DMS 273 treated with DMSO at 0.1 percent for 48 hours (cell line): ENCODE data around the gene OR2F2.

ENCODE experiments used
- DNase-seq: peaks from one replicate; lab custom pipeline; 2025; lab: John Stamatoyannopoulos, UW

Gene OR2F2, protein sequence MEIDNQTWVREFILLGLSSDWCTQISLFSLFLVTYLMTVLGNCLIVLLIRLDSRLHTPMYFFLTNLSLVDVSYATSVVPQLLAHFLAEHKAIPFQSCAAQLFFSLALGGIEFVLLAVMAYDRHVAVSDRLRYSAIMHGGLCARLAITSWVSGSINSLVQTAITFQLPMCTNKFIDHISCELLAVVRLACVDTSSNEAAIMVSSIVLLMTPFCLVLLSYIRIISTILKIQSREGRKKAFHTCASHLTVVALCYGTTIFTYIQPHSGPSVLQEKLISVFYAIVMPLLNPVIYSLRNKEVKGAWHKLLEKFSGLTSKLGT

DNA sequence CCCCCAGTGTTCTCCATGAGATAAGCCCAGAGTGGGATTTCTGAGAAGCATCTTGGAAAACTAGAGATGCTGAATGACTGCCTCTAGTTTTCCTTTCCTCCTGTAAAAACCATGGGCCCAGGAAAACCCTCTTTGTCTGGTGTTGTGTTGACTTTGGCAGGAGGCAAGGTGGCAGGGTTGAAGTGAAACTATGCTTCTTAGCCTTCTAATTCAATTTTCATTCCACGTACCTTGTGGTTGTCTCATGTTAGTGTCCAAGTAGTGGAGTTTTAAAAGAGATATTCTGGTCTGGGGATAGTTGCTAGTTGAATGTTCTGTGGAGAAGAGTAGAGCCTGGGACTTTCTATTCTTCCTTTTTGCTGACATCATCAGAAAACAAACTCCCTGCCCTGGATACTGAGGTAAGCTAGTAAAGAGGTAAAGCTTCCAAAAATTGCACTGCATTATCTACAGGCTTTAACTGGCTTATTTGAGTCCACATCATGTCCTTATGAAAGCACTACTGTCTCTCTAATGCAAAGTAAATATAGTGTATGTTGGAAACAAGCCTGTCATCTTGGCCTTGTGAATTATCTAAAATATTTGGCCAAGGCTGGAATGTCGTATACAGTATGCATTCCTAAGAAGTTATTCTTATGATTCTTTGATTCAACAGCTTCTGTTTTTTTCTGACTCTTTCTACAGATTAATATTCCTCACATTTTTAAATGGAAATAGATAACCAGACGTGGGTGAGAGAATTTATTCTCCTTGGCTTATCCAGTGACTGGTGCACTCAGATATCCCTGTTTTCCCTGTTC lies at the start of gene OR2F2:
Gene OR2F2, plus strand, starts transcription at position 708 of the 800 bp plus-strand sequence. Its CDS starts 0 bp downstream, at position 708.
- DNase-seq: no peak

DNA sequence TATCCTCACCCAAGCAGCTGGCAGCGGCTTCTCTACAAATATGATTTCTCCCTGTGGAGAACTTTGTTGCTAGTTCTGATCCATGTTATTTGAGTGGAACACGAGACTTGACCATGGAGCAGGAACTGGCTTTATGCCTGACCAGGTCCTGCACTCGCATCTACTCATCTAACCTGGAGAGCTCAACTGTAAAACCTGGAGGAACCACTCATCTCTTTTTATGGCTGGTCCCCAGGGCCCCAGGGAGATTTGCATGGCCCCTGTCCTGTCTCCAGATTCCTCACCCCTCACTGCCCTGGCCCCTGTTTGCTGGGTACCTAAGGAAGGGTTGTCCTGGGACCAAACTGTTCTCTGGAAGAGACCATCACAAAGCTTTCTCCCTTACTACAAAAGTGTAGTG lies 49.1 kb upstream of the OR2F2 start:
- no peak for DNase-seq

DNA sequence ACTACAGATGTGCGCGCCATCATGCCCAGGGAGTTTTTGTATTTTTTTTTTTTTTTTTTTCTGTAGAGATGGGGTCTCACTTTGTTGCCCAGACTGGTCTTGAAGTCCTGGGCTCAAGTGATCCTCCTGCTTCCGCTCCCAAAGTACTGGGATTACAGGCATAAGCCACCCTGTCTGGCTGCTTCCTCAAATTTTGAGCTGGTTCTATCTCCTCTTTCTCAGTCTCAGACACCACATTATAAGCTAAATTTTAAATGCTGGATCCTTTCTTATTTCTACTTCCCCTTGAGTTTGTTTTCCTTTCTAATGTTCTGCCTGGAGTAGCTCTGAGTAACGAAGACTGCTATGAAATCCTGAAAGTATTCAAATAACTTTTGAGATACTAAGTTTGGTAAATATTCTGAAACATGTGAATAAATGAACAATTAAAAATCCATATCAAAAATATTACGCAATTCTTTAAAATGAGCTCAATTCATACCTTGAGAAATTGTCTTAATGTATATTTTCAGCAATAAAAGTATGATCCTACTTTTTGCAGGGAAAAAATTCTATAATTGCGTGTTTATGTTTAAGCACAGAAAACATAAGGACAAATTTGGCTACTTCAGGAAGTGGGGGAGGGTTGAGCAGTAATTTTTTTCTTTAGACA lies 48.1 kb upstream of the OR2F2 start:
- DNase-seq: no peak

DNA sequence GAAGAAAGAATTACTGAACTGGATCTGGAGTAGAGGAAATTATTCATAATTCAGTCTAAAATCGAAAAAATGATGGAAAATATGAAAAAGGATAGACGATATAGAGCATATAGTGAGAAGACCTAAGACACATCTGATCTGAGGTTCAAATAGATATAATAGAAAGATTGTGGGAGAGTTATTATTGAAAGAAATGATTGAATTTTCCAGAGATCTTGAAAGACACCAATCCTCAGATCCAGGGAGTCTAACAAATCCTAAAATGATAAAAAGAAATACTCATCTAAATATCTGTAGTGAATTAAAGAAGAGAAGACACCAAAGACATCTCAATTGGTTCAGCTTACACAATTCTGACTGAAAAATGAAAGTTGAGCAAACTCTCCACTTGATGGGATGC lies 46.0 kb upstream of the OR2F2 start:
- no peak for DNase-seq

DNA sequence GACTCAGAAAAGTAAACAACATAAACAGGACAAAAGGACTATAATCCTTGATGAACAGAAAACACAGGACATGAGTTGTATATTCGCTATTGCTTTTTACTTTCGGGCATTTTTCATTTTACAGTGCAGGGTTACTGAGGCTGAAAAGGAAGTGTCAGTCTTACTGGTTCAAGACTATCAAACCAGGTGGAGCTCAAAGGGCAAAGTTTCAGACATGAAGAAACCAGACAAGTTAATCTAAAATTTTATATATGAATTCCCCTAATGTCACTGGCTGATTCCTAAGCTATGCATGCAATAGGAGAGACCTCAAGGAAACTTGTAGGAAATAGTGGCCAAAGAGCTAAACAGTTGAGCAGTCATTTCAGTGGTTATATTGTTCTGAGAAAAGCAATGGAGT lies 44.5 kb upstream of the OR2F2 start:
- DNase-seq: no peak

DNA sequence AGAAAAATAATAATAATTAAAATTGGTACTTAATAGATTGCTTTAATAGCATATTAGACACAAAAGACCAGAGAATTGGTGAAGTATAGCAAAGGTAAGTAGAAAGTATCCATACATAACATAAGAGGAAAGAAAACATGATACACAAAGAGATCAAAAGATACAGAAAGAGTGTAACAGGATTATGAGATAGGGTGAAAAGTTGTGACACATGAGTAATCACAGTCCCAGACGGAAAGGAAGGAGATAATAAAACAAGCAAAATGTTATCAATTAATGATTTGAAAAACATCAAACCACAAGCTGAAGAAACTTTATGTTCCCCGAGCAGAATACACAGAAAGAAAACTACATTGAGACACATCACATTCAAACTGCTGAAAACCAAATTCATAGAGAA lies 43.6 kb upstream of the OR2F2 start:
- no peak for DNase-seq

DNA sequence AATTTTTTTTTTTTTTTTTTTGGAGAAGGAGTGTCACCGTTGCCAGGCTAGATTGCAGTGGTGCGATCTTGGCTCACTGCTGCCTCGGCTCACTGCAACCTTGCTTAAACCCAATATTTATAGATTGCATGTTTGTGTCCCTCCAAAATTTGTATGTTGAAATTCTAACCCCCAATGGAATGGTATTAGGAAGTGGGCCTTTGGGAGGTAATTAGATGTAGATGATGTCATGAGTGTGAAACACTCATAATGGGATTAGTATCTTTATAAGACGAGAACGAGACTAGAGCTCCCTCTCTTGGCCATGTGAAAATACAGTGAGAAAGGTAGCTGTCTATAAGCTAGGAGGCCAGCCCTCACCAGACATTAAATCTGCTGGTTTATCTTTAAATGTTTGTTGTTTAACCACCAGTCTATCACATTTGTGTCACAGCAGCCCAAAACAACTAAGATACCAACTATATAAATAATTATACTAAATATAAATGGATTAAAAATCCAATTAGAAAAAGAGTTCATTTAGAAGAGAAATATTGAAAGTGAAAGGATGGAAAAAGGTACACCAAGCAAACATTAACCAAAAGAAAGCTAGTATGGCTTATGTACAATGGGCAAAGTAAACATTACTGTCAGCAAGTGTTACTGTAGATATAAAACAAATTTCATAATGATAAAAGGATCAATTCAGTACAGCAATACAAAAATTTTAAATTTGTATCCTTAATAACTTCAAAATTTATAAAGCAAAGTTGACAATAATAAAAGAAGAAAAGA lies 42.3 kb upstream of the OR2F2 start:
- no peak for DNase-seq

DNA sequence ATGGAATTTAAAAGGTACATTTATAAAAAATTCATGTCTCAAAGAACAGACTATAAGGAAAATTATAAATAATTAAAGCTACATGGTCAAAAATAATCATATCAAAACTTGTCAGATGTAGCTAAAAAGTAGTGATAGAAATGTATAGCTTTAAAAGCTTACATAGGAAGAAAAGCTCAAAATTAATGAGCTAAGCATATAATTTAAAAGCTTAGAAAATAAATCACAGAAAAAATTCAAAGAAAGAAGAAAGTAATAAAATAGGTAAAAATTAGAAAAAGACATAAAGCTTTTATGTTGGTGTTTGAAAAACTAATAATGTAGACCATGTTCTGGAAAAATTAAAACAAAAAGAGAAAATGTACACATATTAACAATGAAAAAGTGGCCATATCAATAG lies 38.4 kb upstream of the OR2F2 start:
- DNase-seq: no peak

DNA sequence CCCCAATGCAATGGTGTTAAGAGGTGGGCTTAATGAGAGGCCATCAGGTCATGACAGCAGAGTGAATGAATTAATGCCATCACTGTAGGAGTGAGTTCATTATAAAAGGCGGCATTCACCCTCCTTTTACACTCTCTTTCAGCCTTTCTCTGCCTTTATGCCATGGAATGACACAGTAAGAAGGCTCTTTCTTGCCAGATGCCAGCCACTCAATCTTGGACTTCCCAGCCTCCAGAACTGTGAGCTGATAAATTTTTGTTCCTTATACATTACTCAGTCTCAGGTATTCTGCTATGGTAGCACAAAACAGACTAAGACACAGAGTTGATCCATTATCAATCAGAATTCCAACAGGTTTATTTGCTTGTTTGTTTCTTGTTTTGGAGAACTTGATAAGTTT lies 36.2 kb upstream of the OR2F2 start:
- DNase-seq: no peak

DNA sequence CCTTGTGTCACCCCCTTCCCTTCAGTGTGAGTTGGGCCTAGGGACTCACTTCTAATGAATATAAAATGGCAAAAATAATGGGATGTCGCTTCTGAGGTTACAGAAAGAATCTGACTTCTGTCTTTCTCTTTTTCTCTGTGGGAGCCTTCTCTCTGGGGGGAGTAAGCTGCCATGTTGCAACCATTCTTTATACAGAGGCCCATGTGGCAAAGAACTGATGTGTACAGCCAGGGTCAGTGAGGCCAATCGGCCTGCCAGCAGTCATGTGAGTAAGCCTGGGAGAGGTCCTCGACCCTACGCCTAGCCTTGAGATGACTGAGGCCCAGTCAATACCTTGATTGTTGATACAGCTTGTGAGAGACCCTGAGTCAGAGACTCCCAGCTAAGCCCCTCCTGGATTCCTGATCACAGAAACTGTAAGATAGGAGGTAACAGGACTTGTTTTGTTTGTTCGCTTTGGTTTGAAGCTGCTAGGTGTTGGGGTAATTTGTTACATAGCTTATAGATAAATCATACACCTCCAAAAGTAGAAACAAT lies 34.7 kb upstream of the OR2F2 start:
- no peak for DNase-seq

DNA sequence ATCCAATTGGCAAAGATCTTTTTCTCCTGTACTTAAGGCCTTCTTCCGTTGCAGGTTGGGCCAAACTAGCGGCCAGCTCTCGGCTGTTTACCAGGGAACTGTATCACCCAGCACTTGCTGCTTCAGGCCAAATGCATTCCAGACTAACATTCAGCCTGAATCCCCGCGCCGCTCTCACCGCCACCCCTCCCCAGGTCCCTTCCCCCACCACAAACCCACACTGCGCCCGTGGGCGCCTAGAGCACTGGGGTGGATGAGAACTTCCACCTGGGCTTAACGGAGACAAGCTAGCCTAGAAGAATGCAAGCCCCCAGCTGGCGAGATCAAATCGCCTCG lies 33.7 kb upstream of the OR2F2 start:
- DNase-seq: no peak

DNA sequence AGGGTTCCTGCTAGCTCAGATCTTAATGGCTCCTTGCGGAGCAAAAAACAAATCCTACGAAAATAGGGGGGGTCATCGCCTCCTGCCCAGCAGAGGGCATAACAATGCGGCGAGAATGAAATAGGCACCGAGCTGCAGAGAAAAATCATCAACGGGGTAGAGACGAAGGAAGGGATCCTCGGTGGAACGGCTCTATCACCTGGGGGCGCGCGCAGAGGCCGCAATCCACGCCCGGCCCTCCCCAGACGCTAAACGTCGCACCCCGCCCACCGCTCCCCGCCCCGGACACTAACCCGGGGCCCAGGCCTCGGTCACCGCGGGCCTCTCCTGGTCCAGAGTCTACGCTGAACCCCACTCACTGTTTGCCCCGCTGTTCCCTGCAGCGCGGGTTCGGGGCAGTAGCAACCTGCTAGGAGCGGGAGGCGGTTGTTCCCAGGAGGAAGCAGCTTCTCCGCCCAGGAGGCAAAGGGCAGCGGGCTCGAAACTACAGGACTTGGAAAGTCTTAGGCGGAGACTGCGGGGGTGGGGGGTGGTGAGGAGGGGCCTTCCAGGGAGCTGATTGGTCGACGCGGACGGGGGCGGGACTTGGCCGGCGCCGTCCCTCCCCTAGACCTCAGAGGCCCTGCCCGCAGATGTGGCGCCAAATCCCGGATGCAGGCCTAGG lies 33.2 kb upstream of the OR2F2 start, which contains the start of gene TCAF1:
Gene TCAF1, minus strand, starts transcription at position 509 of the 664 bp plus-strand sequence. CDS start 25,568 bp downstream, outside the sequence.
- peak; percentile 90 for DNase-seq

DNA sequence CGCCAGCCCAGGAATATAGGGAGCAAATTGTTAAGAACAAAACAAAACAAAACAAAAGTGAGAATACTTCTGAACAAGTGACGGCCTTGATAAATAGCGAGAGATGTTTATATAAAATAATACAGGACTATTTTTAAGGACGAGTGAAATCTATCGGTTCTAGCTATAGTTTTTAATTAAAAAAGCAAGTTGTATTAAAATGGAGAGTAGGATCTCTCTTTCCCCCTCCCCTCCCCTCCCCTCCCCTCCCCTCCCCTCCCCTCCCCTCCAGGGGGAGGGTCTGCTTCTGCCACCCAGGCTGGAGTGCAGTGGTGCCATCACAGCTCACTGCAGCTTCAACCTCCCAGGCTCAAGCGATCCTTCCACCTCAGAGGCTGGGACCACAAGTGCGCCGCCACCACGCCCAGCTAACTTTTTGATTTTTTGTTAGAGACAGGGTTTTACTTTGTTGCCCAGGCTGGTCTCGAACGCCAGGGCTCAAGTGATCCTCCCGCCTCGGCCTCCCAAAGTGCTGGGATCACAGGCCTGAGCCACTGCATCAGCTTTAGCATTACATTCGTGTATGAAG lies 32.6 kb upstream of the OR2F2 start:
- no peak for DNase-seq

DNA sequence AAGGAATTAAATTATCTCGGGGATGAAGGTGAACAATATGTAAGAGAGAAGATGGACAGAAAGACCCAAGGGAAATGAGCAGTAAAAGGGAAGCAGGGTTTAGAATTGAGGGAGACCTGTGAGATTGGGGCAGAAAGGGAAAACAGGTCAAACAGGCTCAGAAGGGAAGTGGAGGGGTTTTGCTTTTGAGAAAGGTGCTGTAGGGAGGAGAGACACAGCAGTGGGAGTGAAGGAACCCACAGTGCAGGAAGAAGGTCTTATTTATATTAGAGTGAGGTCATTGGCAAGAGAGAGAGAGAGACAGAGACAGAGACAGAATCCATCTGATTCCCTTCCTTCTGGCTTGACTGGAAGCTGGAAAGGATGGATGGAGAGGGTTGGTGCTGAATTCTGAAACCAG lies 29.5 kb upstream of the OR2F2 start:
- no peak for DNase-seq

DNA sequence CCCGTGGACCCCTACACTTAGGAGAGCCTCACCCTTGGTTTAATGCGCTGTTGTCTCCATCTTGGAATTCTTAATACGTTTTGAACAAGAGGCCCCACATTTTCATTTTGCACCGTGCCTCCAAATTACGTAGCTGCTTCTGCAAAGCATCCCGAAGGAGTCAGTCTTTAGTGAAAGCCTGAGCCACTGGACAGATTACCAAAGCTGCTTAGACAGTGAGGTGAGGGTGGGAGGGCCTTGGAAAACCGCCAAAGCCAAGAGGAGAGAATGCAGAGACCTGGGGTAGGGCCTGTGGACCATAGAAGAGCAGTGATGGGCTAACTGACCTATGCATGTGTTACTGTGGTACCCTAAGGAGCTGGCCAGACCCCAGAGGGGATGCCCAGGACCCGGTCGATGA lies 28.9 kb upstream of the OR2F2 start:
- DNase-seq: no peak

DNA sequence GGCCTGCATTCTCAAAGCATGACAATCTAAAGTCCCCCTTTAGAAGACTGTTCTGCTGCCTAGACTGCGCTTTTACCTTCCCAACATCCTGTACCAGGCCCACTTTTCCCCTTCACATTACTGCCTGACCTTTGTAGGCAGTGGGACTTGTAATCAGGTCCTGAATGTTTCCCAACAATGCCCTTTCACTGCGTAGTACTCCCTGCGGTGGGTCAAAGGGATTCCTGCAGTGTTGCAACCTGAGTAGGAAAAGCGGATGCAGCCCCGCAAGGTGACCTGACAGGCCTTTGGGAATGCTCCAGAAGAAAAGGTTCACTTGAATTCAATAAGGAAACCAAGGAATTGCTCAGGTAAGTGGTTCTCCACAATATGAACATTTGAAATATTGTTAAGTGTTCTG lies 28.1 kb upstream of the OR2F2 start:
- DNase-seq: no peak

DNA sequence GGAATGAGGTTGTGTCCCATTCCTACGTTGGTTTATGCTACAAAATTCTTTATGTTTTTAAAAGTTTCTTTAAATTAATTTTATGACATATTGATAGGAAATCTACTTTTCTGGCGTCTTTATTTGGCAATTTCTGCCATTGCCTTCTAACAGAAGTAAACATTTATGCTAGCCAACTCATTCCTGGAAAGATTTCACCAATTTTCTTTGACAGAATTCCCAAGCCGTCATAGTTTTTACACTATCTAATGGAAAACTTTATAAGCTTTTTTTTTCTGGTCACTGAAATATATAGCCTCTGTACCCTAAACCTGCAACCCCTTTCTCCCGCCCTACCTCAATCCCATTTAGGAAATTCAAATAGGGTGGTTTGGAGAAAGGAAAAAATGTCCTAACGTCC lies 26.9 kb upstream of the OR2F2 start:
- no peak for DNase-seq

DNA sequence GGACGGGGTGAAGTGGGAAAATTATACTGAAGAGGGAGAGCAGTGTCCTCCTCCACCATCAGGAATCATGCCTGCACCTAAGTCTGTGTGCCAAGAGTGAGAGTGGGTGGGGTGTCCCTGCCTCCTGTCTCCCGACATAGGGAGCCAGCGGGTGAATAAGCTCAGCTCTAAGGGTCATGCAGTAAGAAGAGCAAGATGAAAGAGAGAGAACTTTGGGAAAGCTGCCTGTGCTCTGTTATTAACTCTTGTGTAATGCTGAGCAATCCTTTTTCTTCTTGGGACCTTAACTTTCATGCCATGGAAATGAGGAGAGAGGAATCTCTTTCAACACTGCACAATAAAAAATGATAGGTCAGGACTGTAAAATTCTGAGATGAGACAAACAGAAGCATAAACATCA lies 25.2 kb upstream of the OR2F2 start:
- DNase-seq: no peak

DNA sequence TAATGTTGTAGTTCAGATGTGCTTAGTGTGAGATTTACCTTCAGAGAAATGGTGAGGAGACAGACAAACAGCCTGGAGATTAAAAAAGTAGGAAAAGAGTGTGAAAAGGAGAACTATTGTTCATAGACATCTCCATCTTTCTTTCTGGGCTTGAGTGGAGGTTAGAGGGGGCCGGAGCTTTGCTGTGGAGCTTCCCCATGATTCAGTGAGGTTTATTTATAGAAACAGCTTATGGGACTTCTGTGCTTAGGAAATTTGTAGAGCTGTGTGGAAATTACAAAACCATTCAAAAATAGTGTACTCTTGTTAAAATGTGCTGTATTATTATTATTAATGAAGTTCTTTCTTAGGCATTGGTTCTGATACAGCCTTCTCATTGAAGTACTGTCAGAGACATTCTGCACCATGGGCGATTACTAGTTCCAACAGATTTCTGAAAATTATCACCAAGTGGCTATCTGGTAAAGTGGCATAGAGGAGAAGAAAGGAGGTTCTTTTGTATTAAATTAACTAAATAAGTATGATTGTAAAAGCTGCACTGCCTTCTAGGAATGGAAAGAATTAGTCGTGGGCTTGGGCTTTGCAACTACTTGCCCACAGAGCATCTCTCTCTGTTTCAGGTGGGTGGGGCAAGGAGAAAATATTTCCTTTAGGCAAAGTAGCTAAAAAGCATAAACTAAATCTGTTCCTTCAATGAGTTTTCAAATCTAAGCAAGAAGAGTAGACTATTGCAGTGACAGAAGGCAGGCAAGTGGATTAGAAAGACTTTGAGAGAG lies 24.4 kb upstream of the OR2F2 start:
- no peak for DNase-seq

DNA sequence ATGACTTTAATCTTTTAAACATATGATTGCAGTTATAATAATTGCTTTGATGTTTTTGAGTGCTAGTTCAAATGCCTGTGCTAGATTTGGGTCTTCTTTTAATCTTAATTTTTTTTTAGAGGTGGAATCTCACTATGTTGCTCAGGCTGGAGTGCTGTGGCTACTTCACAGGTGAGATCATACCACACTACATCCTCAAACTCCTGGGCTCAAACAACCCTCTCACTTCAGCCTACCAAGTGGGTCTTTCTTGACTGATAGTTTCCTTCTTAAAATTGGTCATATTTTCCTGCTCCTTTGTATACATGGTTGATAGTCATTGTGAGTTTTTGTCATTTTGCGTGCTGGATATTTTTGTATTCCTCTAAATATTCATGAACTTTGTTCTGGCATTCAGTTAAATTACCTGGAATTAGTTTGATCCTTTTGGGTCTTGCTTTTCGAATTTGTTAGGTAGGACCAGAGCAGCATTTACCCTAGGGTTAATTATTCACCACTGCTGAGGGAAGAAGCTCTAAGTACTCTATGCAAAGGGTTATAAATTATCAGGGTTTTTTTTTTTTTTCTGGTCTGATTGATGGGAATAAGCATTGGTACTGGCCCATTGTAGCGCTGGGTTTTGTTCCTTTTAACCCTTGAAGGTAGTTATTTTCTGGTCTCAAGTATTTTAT lies 21.0 kb upstream of the OR2F2 start:
- DNase-seq: no peak
